Trophoblast cell (in vitro differentiated cells and primary cell): Measurements from ENCODE around the gene ELP4.

ENCODE experiments used
- DNase-seq, 2 donors: peaks; one replicate each; pipeline ENCODE4 v3.0.0-alpha.2; 2016
- H2AFZ ChIP-seq: 2 replicates; pipeline ENCODE4 v1.6.1; 2013; ENCODE audit warnings: low read length, moderate library complexity, mild to moderate bottlenecking; ENCODE audit not compliant: insufficient read depth, poor library complexity
- H2AK5ac ChIP-seq: 2 replicates; pipeline ENCODE4 v1.6.1; 2013; ENCODE audit warnings: mild to moderate bottlenecking, low read length
- H2BK120ac ChIP-seq: 2 replicates; pipeline ENCODE4 v1.6.1; 2013; ENCODE audit warnings: low read length, mild to moderate bottlenecking, moderate library complexity; ENCODE audit not compliant: insufficient read depth, poor library complexity
- H2BK12ac ChIP-seq: 2 replicates; pipeline ENCODE4 v1.6.1; 2013; ENCODE audit warnings: mild to moderate bottlenecking, low read length, moderate library complexity
- H2BK5ac ChIP-seq: 2 replicates; pipeline ENCODE4 v1.6.1; 2013; ENCODE audit warnings: low read length, low read depth, moderate library complexity, mild to moderate bottlenecking; ENCODE audit not compliant: poor library complexity
- H3K14ac ChIP-seq: 2 replicates; pipeline ENCODE4 v1.6.1; 2013; ENCODE audit warnings: mild to moderate bottlenecking, low read length
- H3K18ac ChIP-seq: 2 replicates; pipeline ENCODE4 v1.6.1; 2013; ENCODE audit warnings: mild to moderate bottlenecking, low read length
- H3K23ac ChIP-seq: 2 replicates; pipeline ENCODE4 v1.6.1; 2013; ENCODE audit warnings: low read length
- H3K27ac ChIP-seq: 2 replicates; pipeline ENCODE4 v1.5.1; 2013; ENCODE audit warnings: low read depth, mild to moderate bottlenecking, inconsistent platforms, low read length, moderate library complexity
- H3K27me3 ChIP-seq: 2 replicates; pipeline ENCODE4 v1.6.1; 2013; ENCODE audit warnings: inconsistent platforms, mild to moderate bottlenecking, low read length, moderate library complexity; ENCODE audit not compliant: insufficient read depth
- H3K36me3 ChIP-seq, 2 experiments: 1 replicate in 1 of 2; 2 replicates in 1 of 2; pipeline ENCODE4 v1.6.1; 2013; ENCODE audit warnings: low read length in 2 of 2, mild to moderate bottlenecking in 2 of 2, moderate library complexity in 1 of 2; ENCODE audit not compliant: insufficient read depth in 2 of 2, control insufficient read depth in 1 of 2
- H3K4ac ChIP-seq: 2 replicates; pipeline ENCODE4 v1.6.1; 2013; ENCODE audit warnings: low read depth, mild to moderate bottlenecking, low read length, moderate library complexity
- H3K4me1 ChIP-seq, 2 experiments: 1 replicate in 1 of 2; 2 replicates in 1 of 2; pipeline ENCODE4 v1.6.1; 2013; ENCODE audit warnings: low read length in 2 of 2, mild to moderate bottlenecking in 2 of 2, moderate library complexity in 1 of 2; ENCODE audit not compliant: insufficient read depth in 2 of 2, control insufficient read depth in 1 of 2
- H3K4me2 ChIP-seq: 2 replicates; pipeline ENCODE4 v1.6.1; 2013; ENCODE audit warnings: inconsistent platforms, mild to moderate bottlenecking, low read length, moderate library complexity
- H3K4me3 ChIP-seq: 2 replicates; pipeline ENCODE4 v1.5.1; 2013; ENCODE audit warnings: mild to moderate bottlenecking, low read depth, low read length, inconsistent platforms
- H3K79me1 ChIP-seq: one replicate; pipeline ENCODE4 v1.6.1; 2013; ENCODE audit warnings: low read length
- H3K79me2 ChIP-seq: 2 replicates; pipeline ENCODE4 v1.6.1; 2013; ENCODE audit warnings: low read length, mild to moderate bottlenecking; ENCODE audit not compliant: control insufficient read depth, insufficient read depth, poor library complexity
- H3K9ac ChIP-seq: 2 replicates; pipeline ENCODE4 v1.6.1; 2013; ENCODE audit warnings: mild to moderate bottlenecking, low read length
- H3K9me3 ChIP-seq: 2 replicates; pipeline ENCODE4 v1.6.1; 2013; ENCODE audit warnings: low read depth, mild to moderate bottlenecking, control low read depth, inconsistent platforms, low read length; ENCODE audit not compliant: insufficient read depth
- H4K12ac ChIP-seq: 2 replicates; pipeline ENCODE4 v1.6.1; 2013; ENCODE audit warnings: low read depth, mild to moderate bottlenecking, low read length, moderate library complexity
- H4K8ac ChIP-seq: 2 replicates; pipeline ENCODE4 v1.6.1; 2013; ENCODE audit warnings: low read depth, mild to moderate bottlenecking, low read length, moderate library complexity
- H4K91ac ChIP-seq: one replicate; pipeline ENCODE4 v1.6.1; 2013; ENCODE audit warnings: low read depth, mild to moderate bottlenecking, low read length, moderate library complexity
- WGBS: extraction: QIAGEN DNeasy Blood & Tissue Kit; methylation state at CpG from one replicate; pipeline ENCODE4 v1.1.7; 2013; ENCODE audit warnings: missing lambda C conversion rate; ENCODE audit not compliant: insufficient read length, insufficient coverage; ENCODE audit errors: extremely low coverage; 5-methylcytosine and 5-hydroxymethylcytosine counted together

Gene ELP4

GRCh38 chr11:31499576-31500178 is 9.9 kb upstream of the ELP4 start:
- H2BK12ac ChIP-seq, result no peak overlapping the region
- H2BK120ac ChIP-seq, result no peak overlapping the region
- no peak overlapping the region for H3K23ac ChIP-seq
- H3K4me3 ChIP-seq, result no peak overlapping the region
- no peak overlapping the region for H4K8ac ChIP-seq
- H3K27me3 ChIP-seq, result no peaks in the 10 kb centered on the region
- H3K9me3 ChIP-seq, result no peaks in the 10 kb centered on the region
- no peak overlapping the region for H4K12ac ChIP-seq
- no CpG with 5 or more reads among the region's 3 CpGs for WGBS
- no peak overlapping the region for H3K4ac ChIP-seq
- H4K91ac ChIP-seq, result no peak overlapping the region
- H3K18ac ChIP-seq, result no peak overlapping the region
- no peak overlapping the region for H3K9ac ChIP-seq
- H3K36me3 ChIP-seq, result no peaks in the 10 kb centered on the region
- no peaks in the 10 kb centered on the region for H3K79me1 ChIP-seq
- H3K4me2 ChIP-seq, result no peak overlapping the region
- H2AK5ac ChIP-seq, result no peak overlapping the region
- no peak overlapping the region for H3K27ac ChIP-seq
- H2BK5ac ChIP-seq, result no peak overlapping the region
- no peak overlapping the region for H2AFZ ChIP-seq
- H3K79me2 ChIP-seq, result no peaks in the 10 kb centered on the region
- DNase-seq, result no peak
- H3K4me1 ChIP-seq, result no peaks in the 10 kb centered on the region
- H3K14ac ChIP-seq, result no peak overlapping the region

- H3K9ac ChIP-seq, result no peak overlapping the region
- no peaks in the 10 kb centered on the region for H3K36me3 ChIP-seq
- no peak overlapping the region for H3K4me3 ChIP-seq
- H3K79me2 ChIP-seq, result no peaks in the 10 kb centered on the region
- H3K4ac ChIP-seq, result no peak overlapping the region
- H3K79me1 ChIP-seq, result no peaks in the 10 kb centered on the region
- no peaks in the 10 kb centered on the region for H3K4me1 ChIP-seq
- no peak overlapping the region for H2BK12ac ChIP-seq
- H3K9me3 ChIP-seq, result no peaks in the 10 kb centered on the region
- H2BK120ac ChIP-seq, result no peak overlapping the region
- no peak overlapping the region for H3K18ac ChIP-seq
- no peak overlapping the region for H2AFZ ChIP-seq
- DNase-seq, result no peak
- no peaks in the 10 kb centered on the region for H3K27me3 ChIP-seq
- H3K4me2 ChIP-seq, result no peak overlapping the region
- H4K12ac ChIP-seq, result no peak overlapping the region
- H2AK5ac ChIP-seq, result no peak overlapping the region
- no peak overlapping the region for H2BK5ac ChIP-seq
- no peak overlapping the region for H3K27ac ChIP-seq
- no peak overlapping the region for H4K91ac ChIP-seq
- no peak overlapping the region for H3K23ac ChIP-seq
- no CpG with 5 or more reads among the region's 2 CpGs for WGBS
- H4K8ac ChIP-seq, result no peak overlapping the region
- H3K14ac ChIP-seq, result no peak overlapping the region
Observed at GRCh38 chr11:31500560-31500959, 9.0 kb upstream of the ELP4 start.

- no peak overlapping the region for H2BK12ac ChIP-seq
- H2BK5ac ChIP-seq, result no peak overlapping the region
- no peaks in the 10 kb centered on the region for H3K4me1 ChIP-seq
- H3K36me3 ChIP-seq, result no peaks in the 10 kb centered on the region
- H3K18ac ChIP-seq, result no peak overlapping the region
- H3K79me2 ChIP-seq, result peaks cover 2% of the 10 kb centered on the region
- peak overlapping the region; percentile 72 for H3K4me3 ChIP-seq
- no peak overlapping the region for H3K4ac ChIP-seq
- no peak overlapping the region for H3K14ac ChIP-seq
- H3K79me1 ChIP-seq, result peaks cover 4% of the 10 kb centered on the region
- no peak overlapping the region for H3K23ac ChIP-seq
- no peak overlapping the region for H2AK5ac ChIP-seq
- peak in 1 of 2 donors; percentile 41 for DNase-seq
- no peak overlapping the region for H2BK120ac ChIP-seq
- H3K9me3 ChIP-seq, result peaks cover 3% of the 10 kb centered on the region
- H4K12ac ChIP-seq, result no peak overlapping the region
- no peak overlapping the region for H4K91ac ChIP-seq
- peak overlapping the region; percentile 64 for H3K4me2 ChIP-seq
- H4K8ac ChIP-seq, result no peak overlapping the region
- no CpG with 5 or more reads among the region's 8 CpGs for WGBS
- H3K27ac ChIP-seq, result no peak overlapping the region
- H3K27me3 ChIP-seq, result no peaks in the 10 kb centered on the region
- peak overlapping the region; percentile 24 for H3K9ac ChIP-seq
- no peak overlapping the region for H2AFZ ChIP-seq
Observed at GRCh38 chr11:31509051-31509428, 527 bp upstream of the ELP4 start.

- no CpG with 5 or more reads among the region's 6 CpGs for WGBS
Observed at GRCh38 chr11:31512117-31512516, 2.5 kb downstream of the ELP4 start.

More at GRCh38 chr11:31512117-31512516, 2.5 kb downstream of the ELP4 start:
- H3K4me2 ChIP-seq, result no peak overlapping the region
- H2BK120ac ChIP-seq, result no peak overlapping the region
- peaks cover 2% of the 10 kb centered on the region for H3K9me3 ChIP-seq
- no peak overlapping the region for H2BK12ac ChIP-seq
- H2AFZ ChIP-seq, result no peak overlapping the region
- no peaks in the 10 kb centered on the region for H3K36me3 ChIP-seq
- no peak overlapping the region for H3K4ac ChIP-seq
- peaks cover 2% of the 10 kb centered on the region for H3K79me2 ChIP-seq
- H3K27me3 ChIP-seq, result no peaks in the 10 kb centered on the region
- H4K8ac ChIP-seq, result no peak overlapping the region
- no peak for DNase-seq
- no peak overlapping the region for H2AK5ac ChIP-seq
- no peak overlapping the region for H3K9ac ChIP-seq
- no peak overlapping the region for H4K12ac ChIP-seq
- no peak overlapping the region for H3K18ac ChIP-seq
- no peak overlapping the region for H4K91ac ChIP-seq
- H2BK5ac ChIP-seq, result no peak overlapping the region
- no peak overlapping the region for H3K14ac ChIP-seq
- H3K27ac ChIP-seq, result no peak overlapping the region
- peaks cover 4% of the 10 kb centered on the region for H3K79me1 ChIP-seq
- H3K4me3 ChIP-seq, result no peak overlapping the region
- H3K4me1 ChIP-seq, result no peaks in the 10 kb centered on the region
- no peak overlapping the region for H3K23ac ChIP-seq
